Measurements from ENCODE around the gene GCLC. TPM values are rescaled to one million over a fixed set of nuclear protein-coding genes. Genes with fewer than 3 reads are reported as not detected.

GCLC gene
- total and polyA plus RNA-seq, 3 donors from 2014 or later, result 20.1 to 44.4 (median 37.6) TPM

DNA sequence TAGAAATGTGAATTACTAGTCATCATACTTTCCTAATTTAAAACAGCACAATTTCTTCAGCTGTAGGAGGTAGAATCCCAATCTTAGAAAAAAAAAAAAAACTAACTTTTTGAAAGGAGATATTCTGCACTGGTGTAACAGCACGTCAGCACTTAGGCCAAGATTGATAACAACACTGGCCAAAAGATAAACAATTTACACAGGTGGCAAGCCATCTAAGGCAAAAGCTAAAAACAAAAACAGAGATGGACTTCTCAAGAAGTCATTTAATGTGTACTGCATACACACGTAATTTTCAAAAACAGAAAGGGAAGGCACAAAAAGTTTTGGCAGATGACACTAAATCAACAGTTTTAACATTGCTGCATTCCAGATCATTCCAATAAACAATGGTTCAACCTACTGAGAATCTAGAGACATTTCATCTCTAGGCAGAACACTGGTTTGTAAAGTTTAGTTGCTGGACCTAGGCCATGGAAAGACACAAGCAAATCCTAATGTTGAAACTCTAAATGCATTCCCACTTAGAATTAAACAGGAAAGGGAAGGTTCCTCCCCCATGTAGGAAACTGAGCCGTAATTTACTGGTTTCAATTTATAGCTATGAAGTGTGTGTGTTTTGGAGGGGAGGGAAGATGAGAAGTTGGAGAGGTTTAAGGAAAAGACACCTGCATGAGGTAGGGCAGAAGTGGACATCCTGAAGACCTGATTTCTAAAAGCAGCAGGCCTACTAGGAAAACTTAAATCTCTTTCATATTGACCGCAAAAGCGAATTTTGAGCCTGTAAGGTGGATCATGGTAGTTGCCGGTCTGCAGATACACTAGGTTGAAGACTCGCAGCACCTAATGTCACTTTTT, 1.3 kb downstream of the GCLC start:
- DNase-seq, result no peak
- H3K4me1 ChIP-seq, result peaks cover 17% of the 10 kb centered on the region

DNA sequence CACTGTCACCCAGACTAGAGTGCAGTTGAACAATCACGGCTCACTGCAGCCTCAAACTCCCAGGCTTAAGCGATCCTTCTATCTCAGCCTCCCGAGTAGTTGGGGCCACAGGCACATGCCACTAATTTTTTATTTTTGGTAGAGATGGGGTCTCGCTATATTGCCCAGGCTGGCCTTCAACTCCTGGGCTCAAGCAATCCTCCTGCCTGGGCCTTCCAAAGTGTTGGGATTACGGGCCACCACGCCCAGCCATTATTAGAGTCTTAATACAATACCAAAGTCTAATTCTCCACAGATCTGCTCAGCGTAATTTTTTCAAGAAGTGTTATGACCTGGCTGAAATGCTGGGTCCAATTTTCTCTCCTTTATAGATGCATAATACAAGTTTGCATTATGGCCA, 3.0 kb downstream of the GCLC start:
- no peaks in the 10 kb centered on the region for H3K27me3 ChIP-seq
- intact Hi-C loops (cut with DNase I; ENCODE audit: low total_unique reads), result no loop called here
- H3K36me3 ChIP-seq (ENCODE audit: low read depth, missing control alignments), result no peaks in the 10 kb centered on the region
- 89 to 96% methylated on average over 7 of the region's 7 CpGs for WGBS, 2 donors
- H3K27ac ChIP-seq, result no peak overlapping the region
- DNase-seq, result no peak
- no peak overlapping the region for H3K4me3 ChIP-seq
- TF ChIP-seq, protein P1, sequence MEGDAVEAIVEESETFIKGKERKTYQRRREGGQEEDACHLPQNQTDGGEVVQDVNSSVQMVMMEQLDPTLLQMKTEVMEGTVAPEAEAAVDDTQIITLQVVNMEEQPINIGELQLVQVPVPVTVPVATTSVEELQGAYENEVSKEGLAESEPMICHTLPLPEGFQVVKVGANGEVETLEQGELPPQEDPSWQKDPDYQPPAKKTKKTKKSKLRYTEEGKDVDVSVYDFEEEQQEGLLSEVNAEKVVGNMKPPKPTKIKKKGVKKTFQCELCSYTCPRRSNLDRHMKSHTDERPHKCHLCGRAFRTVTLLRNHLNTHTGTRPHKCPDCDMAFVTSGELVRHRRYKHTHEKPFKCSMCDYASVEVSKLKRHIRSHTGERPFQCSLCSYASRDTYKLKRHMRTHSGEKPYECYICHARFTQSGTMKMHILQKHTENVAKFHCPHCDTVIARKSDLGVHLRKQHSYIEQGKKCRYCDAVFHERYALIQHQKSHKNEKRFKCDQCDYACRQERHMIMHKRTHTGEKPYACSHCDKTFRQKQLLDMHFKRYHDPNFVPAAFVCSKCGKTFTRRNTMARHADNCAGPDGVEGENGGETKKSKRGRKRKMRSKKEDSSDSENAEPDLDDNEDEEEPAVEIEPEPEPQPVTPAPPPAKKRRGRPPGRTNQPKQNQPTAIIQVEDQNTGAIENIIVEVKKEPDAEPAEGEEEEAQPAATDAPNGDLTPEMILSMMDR (IDR thresholded peaks at IDR 0.05), result no peak
- TF ChIP-seq POLR2A (IDR thresholded peaks at IDR 0.05), result no peak
- H3K9me3 ChIP-seq, result no peaks in the 10 kb centered on the region
- peaks cover 8% of the 10 kb centered on the region for H3K4me1 ChIP-seq

More for the DNA sequence above, 1.3 kb downstream of the GCLC start:
- peak overlapping the region; percentile 85 to 88 for H3K4me3 ChIP-seq
- TF ChIP-seq, protein P1 (IDR thresholded peaks at IDR 0.05), result no peak
- no peak for TF ChIP-seq POLR2A (IDR thresholded peaks at IDR 0.05)
- H3K9me3 ChIP-seq, result no peaks in the 10 kb centered on the region
- H3K27me3 ChIP-seq, result no peaks in the 10 kb centered on the region
- H3K27ac ChIP-seq, result peak overlapping the region; percentile 85 to 98
- H3K36me3 ChIP-seq (ENCODE audit: low read depth, missing control alignments), result no peaks in the 10 kb centered on the region
- 0 to 3% methylated on average over 7 of the region's 7 CpGs for WGBS, 2 donors
- intact Hi-C loops (cut with DNase I; ENCODE audit: low total_unique reads), result no loop called here

DNA sequence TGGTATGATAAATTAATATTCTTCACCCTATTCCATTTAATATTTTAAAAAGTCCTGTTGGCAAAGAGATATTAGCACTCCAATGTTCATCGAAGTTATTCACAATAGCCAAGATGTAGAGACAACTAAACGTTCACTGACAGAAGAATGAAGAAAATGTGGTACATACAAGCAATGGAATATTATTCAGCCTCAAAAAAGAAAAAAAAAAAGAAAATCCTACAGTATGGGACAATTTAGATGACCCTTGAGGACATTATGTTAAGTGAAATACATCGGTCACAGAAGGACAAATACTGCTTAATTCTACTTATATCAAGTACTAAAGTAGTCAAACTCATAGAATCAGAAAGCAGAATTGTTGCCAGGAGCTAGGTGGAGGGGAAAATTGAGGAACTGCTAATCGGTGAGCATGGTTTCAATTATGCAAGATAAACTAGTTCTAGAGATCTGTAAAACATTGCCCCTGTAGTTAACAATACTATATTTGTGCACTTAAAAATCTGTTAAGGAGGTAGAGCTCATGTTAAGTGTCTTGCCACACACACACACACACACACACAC, 4.7 kb downstream of the GCLC start:
- 81 to 85% methylated on average over 4 of the region's 4 CpGs for WGBS, 2 donors

DNA sequence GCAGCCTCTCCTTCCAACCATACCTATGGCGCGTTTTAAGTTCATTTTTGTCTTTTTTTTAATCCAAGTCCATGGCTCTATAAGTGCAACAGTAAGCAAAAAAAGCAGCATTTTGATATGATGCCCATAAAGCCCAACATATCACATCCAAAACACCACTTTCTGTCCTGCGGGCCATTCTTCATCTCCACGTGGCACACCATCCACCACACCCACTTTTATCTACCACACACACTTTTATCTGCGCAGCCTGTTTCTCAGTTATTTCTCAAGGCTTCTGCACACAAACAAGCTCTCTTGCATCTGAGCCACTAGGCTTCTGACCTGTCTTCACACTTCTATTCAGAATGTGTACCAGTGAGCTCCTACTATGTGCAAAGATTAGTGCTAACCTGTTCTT, 5.3 kb downstream of the GCLC start:
- Histone ChIP-seq H3K27ac (no peak overlapping the region), H3K4me3 (no peak overlapping the region), H3K9me3 (no peaks in the 10 kb centered on the region), H3K36me3 (ENCODE audit: low read depth, missing control alignments) (no peaks in the 10 kb centered on the region), H3K4me1 (peaks cover 5% of the 10 kb centered on the region), H3K27me3 (no peaks in the 10 kb centered on the region)
- WGBS, 2 donors, result 76 to 86% methylated on average over 5 of the region's 5 CpGs
- intact Hi-C loops (cut with DNase I; ENCODE audit: low total_unique reads), result no loop called here
- TF ChIP-seq, protein P1 (IDR thresholded peaks at IDR 0.05), result no peak
- no peak for TF ChIP-seq POLR2A (IDR thresholded peaks at IDR 0.05)
- DNase-seq, result no peak

More for the DNA sequence above, 4.7 kb downstream of the GCLC start:
- TF ChIP-seq, protein P1 (IDR thresholded peaks at IDR 0.05), result no peak
- no peak for TF ChIP-seq POLR2A (IDR thresholded peaks at IDR 0.05)
- H3K27me3 ChIP-seq, result no peaks in the 10 kb centered on the region
- intact Hi-C loops (cut with DNase I; ENCODE audit: low total_unique reads), result no loop called here
- no peak for DNase-seq
- H3K27ac ChIP-seq, result no peak overlapping the region
- H3K9me3 ChIP-seq, result no peaks in the 10 kb centered on the region
- no peak overlapping the region for H3K4me3 ChIP-seq
- H3K4me1 ChIP-seq, result peaks cover 6% of the 10 kb centered on the region
- H3K36me3 ChIP-seq (ENCODE audit: low read depth, missing control alignments), result no peaks in the 10 kb centered on the region

Data from testis (tissue), 3 donors.